G401 (cell line): Measurements from ENCODE around the gene PFKL. TPM values are rescaled to one million over a fixed set of nuclear protein-coding genes. Genes with fewer than 3 reads are reported as not detected.
"Not testable (repeated sequence)": the region's sequence is repeated elsewhere in the genome, so short reads cannot be mapped to it uniquely, and the experiment has no call there.

Source experiments
- DNase-seq: peaks from one replicate; pipeline ENCODE4 v3.0.0-alpha.2; 2015; ENCODE audit warnings: low spot score
- in situ Hi-C: cut with HindIII; loops from 2 replicates; pipeline ENCODE4 v1.10.0; 2016; ENCODE audit warnings: low sequenced_read_pairs, mixed read lengths
- total RNA-seq: library from RNA; depleted of rRNA; stranded (reverse); fragments of >200 nt; shearing (Covaris generic); gene quantifications from 2 replicates; pipeline ENCODE4 v1.2.3, GENCODE V29; 2014

PFKL gene
- total RNA-seq, 1 experiment from 2014 or later, result 174 TPM

GRCh38 chr21:44292812-44293195, 7.0 kb upstream of the PFKL start:
- DNase-seq, result no peak
- in situ Hi-C loops, result no loop called here

DNA sequence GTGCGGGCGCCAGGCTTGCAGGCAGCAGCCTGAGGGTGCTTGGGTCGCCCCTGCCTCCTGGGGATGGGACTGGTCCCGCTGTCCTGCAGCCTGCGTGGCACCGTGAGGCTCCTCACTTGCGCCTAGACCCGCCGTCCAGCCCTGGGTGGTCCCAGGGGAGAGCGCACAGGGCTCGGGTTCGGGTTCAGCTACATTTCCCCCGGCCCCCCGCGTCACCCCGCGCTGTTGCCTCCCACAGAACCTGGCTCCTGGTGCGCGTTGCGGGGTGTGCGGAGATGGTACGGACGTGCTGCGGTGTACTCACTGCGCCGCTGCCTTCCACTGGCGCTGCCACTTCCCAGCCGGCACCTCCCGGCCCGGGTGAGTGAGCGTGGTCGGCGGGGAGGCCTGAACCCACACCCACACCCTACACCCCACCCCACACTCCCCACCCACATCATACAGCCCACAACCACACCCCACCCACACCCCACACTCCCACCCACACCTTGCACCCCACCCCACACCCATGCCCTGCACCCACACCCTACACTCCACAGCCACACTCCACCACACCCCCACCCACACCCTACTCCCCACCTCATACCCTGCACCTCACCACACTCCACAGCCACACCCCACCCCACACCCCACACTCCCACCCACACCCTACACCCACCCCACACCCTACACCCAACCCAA, 6.2 kb upstream of the PFKL start:
- no peak for DNase-seq
- in situ Hi-C loops, result no loop called here

GRCh38 chr21:44294391-44295162, 5.3 kb upstream of the PFKL start:
- DNase-seq, result no peak

GRCh38 chr21:44295163-44295573, 4.7 kb upstream of the PFKL start:
- DNase-seq, result no peak
- in situ Hi-C loops, result no loop called here

More at GRCh38 chr21:44294391-44295162, 5.3 kb upstream of the PFKL start:
- in situ Hi-C loops, result no loop called here

DNA sequence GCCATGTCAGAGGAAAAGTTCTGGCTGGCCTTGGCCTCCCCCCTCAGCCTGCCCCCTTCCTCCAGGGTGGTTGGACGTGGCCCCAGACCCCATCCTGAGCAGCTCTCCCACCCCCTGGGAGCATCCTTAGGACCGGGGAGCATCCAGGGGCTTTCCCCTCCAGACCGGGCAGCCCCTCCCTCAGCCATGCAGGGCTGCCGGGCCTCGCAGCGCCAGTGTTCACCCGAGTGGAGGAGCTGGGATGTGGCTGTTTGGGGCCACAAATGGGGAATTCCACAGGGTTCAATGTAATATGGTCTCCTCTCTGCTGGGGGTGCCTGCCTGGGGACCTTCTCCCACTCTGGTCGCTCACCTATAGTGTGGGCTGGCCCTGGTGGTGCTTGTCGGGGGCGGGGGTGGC, 4.2 kb upstream of the PFKL start:
- in situ Hi-C loops, result no loop called here
- no peak for DNase-seq

GRCh38 chr21:44296103-44296519, 3.7 kb upstream of the PFKL start:
- in situ Hi-C loops, result no loop called here
- no peak for DNase-seq

DNA sequence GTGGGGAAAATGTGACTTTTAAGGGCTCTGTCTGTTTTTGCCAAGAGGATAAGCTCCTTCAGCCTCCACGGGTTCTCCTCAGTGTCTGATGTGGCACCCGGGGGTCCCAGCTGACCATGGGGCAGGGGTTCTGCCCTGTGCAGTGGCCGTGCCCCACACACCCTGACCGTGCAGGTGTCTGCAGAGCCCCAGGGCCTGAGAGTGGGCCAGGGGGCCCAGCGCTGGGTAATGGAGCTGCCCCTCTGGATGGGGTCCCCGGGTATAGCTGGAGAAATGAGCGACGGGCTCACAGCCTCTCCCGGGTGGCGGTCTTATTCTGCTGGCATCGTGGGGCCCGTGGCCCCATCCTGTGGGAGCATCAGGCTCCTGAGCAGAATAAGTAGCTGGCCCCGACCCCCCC, 2.9 kb upstream of the PFKL start:
- in situ Hi-C loops, result no loop called here
- DNase-seq, result no peak

DNA sequence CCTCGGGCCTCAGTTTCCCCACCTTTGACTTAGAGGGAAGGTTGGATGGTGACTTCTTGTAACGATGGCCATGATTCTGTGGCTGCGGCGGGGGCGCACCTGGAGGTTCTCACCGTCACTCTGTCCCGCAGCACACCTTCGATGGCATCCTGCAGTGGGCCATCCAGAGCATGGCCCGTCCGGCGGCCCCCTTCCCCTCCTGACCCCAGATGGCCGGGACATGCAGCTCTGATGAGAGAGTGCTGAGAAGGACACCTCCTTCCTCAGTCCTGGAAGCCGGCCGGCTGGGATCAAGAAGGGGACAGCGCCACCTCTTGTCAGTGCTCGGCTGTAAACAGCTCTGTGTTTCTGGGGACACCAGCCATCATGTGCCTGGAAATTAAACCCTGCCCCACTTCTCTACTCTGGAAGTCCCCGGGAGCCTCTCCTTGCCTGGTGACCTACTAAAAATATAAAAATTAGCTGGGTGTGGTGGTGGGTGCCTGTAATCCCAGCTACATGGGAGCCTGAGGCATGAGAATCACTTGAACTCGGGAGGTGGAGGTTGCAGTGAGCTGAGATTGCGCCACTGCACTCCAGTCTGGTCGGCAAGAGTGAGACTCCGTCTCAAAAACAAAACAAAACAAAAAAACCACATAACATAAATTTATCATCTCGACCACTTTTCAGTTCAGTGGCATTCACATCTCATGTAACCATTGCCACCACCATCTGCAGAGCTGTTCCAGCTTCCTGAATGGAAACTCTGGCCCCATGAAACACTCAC, 2.1 kb upstream of the PFKL start:
- peak; percentile 85 for DNase-seq
- in situ Hi-C loops, result no loop called here

DNA sequence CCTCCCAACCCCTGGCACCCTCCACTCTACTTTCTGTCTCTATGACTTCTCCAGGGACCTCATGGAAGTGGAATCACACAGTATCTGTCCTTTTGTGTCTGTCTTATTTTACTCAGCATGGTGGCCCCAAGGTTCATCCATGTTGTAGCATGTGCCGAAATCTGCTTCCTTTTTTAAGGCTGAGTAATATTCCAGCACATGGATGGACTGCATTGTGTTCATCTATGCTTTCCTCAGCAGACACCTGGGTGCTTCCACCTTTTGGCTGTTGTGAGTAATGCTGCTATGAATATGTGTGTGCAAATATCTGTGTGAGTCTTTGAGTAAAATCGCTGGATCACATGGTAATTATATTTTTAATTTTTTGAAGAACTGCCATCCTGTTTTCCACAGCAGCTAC, 1.6 kb upstream of the PFKL start:
- no peak for DNase-seq
- in situ Hi-C loops, result no loop called here

DNA sequence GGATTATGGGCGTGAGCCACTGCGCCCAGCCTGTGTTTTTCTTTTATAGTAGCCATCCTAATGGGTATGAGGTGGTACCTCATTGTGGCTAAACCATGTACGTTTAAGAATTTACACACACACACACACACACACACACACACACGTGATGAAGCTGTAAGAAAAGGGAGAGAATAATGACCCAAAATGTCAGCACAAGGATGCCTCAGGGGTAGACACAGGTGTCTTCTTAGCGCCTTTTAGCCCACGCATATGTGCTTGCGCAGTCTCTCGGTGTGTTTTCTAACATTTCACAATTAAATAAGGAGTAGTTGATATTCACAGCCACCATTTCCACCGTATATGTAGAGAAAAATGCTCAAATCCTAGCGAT, 782 bp upstream of the PFKL start:
- DNase-seq, result no peak
- in situ Hi-C loops, result no loop called here

DNA sequence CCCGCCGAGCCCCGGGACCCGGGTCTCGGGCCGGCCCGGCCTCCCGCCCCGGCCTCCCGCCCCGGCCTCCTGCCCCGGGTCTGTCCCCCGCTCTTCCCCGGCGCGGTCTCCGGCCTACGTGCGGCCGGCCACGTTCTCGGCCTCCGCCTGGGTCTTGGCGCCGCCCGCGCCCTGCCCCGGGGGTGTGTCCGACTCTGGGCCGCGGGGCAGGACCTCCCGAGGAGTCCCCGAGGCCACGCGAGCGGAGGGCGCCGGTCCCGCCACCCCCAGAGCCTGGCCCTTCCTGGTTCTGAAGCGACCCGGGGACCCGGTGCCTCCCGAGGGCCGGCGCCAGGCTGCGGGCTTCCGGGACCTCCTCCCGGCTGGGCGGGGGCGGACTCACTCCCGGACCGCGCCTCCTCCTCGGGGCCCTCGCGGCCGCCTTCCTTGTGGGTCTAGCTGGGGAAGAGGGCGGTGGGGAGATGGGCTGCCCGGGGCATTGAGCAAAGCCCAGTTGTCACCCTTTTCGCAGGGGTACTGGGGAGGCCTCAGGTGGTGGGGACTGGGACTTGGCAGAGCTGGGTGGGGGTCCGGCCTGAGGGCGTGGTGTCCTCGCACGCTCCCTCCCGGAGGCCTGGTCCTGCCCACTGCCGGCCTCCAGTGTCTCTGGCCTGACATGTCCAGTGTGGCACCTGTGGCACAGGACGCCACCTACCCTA, 558 bp downstream of the PFKL start:
- in situ Hi-C loops, result no loop called here
- DNase-seq, result no peak

DNA sequence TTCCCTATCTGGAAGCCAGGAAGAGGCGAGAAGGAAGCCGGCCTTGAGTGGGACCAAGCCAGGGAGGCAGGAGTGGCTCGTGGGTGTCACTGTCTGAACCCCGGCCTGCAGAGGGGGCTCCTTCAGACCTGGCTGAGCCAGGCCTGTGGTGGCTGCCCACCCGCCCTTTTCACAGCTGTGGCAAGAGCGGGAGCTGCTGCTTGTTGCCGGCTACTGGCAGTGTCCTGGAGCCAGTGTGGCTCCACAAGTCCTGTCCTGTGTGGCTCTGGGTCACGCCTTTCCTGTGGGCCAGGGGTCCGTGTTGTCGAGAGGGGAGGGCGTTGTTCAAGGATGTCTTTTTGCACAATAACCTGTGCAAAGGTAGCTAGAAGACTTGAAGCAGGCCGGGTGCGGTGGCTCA, 1.3 kb downstream of the PFKL start:
- in situ Hi-C loops, result no loop called here
- DNase-seq, result no peak

DNA sequence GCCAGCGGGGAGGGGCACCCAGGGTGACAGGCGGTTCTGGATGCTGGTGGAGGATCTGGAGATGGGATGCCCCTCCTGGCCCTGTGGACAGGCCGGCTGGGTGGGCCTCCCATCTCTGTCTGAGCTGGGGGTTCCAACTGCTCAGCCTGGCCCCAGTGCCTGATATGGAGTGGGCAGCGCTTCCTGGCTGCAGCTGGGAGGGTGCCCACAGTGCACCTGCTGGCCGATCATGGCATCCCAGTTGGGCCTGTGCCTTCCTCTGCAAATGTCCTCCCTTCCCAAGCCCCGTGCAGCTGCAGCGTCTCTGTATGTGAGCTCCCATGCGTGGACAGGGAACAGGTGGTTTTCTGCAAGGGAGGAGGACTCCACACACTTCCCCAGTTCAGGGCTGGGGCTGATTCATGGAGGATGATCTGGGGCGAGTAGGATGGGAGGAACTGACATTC, 2.1 kb downstream of the PFKL start:
- DNase-seq, result peak; percentile 39
- in situ Hi-C loops, result no loop called here

DNA sequence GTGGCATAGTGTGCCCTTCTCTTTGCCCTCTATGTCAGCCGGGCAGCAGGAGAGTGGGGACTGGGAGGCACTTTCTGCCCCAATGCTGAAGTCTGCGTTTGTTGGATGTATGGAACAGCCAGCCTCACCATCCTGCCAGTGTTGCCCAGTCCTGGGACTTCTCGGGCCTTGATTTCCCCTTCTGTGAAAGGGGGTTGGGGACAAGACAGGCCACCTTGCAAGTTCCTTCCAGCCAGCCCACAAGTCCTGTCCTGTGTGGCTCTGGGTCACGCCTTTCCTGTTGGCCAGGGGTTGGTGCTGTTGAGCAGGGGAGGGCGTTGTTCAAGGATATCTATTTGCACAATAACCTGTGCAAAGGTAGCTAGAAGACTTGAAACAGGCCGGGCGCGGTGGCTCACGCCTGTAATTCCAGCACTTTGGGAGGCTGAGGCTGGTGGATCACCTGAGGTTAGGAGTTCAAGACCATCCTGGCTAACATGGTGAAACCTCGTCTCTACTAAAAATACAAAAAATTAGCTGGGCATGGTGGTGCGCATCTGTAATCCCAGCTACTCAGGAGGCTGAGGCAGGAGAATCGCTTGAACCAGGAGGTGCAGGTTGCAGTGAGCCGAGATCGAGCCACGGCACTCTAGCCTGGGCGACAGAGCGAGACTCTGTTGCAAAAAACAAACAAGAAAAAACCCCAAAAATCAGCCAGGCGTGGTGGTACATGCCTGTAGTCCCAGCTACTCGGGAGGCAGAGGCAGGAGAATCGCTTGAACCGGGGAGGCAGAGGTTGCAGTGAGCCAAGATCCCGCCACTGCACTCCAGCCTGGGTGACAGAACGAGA, 2.9 kb downstream of the PFKL start:
- in situ Hi-C loops, result not testable (repeated sequence)

DNA sequence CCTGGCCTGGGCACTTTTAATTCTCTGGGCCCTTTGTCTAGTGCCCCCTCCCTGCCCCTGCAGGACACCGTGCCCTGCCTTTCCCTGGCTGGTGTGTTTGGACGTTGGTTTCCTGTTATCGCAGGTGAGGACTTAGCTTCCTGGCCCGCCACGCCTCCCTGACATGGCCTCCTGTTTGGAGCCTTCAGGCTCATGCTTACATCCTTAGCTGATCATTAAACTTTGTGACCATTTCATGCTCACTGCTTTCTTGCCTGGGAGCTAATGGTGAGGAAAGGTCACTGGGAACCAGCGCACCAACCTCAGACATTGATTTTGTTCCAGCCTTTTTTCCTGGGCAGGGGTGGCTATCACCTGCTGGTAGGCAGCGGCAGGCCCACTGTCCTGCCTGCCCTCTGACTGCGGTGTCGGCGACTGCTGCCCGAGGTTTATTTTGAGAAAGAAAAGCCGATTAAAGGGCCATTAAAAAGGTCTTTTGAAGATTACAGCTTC, 3.7 kb downstream of the PFKL start:
- in situ Hi-C loops, result no loop called here

More for the DNA sequence above, 2.9 kb downstream of the PFKL start:
- DNase-seq, result peak; percentile 42

GRCh38 chr21:44304011-44304616, 4.3 kb downstream of the PFKL start:
- in situ Hi-C loops, result no loop called here
- DNase-seq, result no peak

More for the DNA sequence above, 3.7 kb downstream of the PFKL start:
- no peak for DNase-seq

DNA sequence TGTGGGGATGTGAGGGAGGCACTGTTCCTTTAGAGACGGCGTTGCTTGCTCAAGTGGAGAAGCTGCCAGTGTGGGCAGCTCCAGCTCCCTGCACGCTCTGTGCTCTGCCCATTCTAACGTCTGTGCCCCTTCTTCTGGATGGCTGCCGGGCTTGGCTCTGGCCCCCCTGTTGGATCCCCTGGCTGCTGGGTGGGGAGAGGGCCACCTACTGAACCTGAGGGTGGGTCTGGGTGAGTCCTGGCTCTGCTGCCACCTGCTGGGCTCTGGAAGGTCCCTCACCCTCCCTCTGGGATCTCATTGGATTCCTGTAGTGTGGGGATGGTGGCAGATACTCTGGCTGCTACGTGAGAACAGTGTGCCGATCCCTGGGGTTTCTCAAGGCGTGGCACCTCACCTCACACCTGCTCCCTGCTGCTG, 5.0 kb downstream of the PFKL start:
- in situ Hi-C loops, result no loop called here
- no peak for DNase-seq

- DNase-seq, result no peak
Observed at GRCh38 chr21:44305691-44306090, 5.8 kb downstream of the PFKL start.

More at GRCh38 chr21:44305691-44306090, 5.8 kb downstream of the PFKL start:
- in situ Hi-C loops, result no loop called here
